ENCODE measurements around the gene INAVA. TPM values are rescaled to one million over a fixed set of nuclear protein-coding genes. Genes with fewer than 3 reads are reported as not detected.
"Not testable (repeated sequence)": the region's sequence is repeated elsewhere in the genome, so short reads cannot be mapped to it uniquely, and the experiment has no call there.

INAVA gene
- total RNA-seq, 1 experiment from 2014 or later, result 4.9 TPM

DNA sequence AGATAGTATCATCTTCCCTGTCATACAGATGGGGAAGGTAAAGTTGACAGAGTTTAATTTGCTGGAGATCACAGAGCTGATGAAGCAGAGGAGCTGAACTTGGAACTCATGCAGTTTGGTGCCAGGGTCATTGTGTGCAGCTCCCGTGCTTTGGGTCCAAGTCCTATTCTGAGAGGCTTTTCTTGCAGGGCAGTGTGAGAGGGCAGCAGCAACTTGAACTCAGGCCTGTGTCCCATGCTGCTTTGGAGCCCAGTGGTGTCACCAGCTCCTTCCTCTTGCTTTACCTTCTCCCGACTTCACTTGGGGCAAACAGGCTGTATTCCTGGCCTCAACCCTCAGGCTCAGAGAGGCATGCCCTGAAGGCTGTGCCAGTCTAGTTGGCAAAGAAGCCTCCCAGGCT is 24.7 kb downstream of the INAVA start:
- DNase-seq (ENCODE audit: low read depth), result no peak

DNA sequence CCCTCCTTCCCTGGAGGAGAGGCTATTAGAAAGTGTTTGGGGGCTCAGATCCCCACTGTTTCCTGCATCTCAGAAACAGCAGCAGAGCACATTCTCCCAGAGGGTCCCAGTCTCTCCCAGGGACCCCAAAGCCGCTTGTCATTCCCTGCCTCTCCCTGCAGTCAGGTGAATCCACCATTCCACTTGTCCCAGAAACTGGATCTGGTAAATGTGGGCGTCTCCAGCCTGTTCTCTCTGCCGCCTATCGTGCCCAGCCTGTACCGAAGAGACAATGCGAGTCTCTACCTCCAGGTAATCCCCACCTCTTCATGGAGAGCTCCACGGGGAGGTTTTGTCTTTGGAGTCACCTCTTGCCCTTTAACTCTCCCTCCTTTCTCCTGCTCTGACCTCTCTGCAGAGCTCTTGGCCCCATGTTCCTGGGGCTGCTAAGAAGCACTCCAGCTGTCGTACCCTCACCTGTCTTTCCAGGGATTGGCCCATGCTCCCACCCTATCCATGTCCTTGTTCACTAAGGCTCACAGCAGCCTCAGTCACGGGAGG is 26.9 kb downstream of the INAVA start:
- DNase-seq (ENCODE audit: low read depth), result no peak

DNA sequence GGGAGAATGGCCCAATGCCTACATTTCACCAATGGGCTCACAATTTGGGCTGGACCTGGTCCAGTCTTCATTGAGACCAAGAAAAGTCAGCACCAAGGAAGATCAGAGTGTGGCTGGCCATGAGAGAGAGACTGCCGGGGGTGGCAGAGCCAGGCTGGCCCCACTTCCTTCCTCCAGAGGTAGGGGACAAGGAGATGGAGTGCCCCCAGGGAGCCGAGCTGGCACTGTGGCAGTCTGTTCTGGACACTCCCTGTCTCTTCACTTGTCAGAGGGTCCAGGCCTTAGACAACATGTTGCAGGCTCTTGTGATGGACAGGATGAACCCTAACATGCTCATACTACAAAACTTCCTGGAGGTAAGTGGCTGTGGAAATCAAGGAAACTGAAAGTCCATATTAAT is 27.7 kb downstream of the INAVA start:
- DNase-seq (ENCODE audit: low read depth), result no peak

- DNase-seq (ENCODE audit: low read depth), result peak; percentile 7
Observed at GRCh38 chr1:200923601-200924000, 28.9 kb downstream of the INAVA start.

DNA sequence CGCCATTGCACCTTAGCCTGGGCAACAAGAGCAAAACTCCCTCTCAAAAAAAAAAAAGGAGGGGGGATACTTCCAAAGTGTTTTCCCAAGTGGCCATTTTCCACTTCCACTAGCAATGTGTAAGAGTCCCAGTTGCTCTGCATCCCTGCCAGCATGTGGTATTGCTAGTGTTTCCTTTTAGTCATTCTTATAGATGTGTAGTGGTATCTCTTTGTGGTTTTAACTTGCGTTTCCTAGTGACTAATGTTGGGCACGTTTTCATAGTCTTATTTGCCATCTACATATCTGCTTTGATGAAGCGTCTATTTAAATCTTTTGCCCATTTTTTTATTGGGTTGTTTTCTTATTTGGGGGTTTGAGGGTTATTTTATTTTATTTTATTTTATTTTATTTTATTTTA is 31.1 kb downstream of the INAVA start:
- DNase-seq (ENCODE audit: low read depth), result peak; percentile 51

- DNase-seq (ENCODE audit: low read depth), result no peak
Observed at GRCh38 chr1:200929530-200930278, 35.0 kb downstream of the INAVA start.

DNA sequence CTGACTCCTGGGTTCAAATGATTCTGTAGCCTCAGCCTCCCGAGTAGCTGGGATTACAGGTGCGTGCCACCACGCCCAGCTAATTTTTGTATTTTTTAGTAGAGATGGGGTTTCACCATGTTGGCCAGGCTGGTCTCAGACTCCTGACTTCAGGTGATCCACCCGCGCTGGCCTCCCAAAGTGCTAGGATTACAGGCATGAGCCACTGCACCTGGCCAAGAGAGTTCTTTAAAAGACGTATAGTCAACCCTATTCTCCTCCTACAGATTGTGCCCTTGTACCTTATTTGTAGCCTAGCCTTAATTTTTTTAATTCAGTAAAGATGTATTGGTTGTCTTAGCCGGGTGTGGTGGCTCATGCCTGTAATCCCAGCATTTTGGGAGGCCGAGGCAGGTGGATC is 35.6 kb downstream of the INAVA start:
- not testable (repeated sequence) for DNase-seq (ENCODE audit: low read depth)

- DNase-seq (ENCODE audit: low read depth), result no peak
Observed at GRCh38 chr1:200931776-200932175, 37.1 kb downstream of the INAVA start.

- no peak for DNase-seq (ENCODE audit: low read depth)
Observed at GRCh38 chr1:200934676-200935245, 40.1 kb downstream of the INAVA start.

DNA sequence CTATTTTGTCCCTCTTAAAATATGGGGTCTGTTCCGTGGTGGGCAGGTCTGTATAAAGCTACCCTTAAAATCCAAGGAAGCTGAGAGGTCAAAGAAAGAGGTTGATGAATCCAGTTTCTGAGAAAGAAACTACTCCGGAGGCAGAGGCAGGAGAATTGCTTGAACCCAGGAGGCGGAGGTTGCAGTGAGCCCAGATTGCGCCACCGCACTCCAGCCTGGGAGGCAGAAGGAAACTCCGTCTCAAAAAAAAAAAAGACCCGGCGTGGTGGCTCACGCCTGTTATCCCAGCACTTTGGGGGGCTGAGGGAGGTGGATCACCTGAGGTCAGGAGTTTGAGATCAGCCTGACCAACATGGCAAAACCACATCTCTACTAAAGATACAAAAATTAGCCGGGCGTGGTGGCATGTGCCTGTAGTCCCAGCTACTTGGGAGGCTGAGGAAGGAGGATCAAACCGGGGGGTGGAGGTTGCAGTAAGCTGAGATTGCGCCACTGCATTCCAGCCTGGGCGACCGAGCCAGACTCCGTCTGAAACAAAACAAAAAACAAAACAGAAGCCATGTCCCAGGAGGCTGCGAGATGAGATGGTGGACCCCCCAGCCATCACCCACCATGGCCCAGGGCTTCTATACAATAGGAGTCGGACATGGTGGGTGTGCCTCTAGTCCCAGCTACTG is 40.7 kb downstream of the INAVA start:
- not testable (repeated sequence) for DNase-seq (ENCODE audit: low read depth)

GRCh38 chr1:200938955-200939354 is 44.3 kb downstream of the INAVA start:
- DNase-seq (ENCODE audit: low read depth), result no peak

- no peak for DNase-seq (ENCODE audit: low read depth)
Observed at GRCh38 chr1:200945111-200945510, 50.4 kb downstream of the INAVA start.

DNA sequence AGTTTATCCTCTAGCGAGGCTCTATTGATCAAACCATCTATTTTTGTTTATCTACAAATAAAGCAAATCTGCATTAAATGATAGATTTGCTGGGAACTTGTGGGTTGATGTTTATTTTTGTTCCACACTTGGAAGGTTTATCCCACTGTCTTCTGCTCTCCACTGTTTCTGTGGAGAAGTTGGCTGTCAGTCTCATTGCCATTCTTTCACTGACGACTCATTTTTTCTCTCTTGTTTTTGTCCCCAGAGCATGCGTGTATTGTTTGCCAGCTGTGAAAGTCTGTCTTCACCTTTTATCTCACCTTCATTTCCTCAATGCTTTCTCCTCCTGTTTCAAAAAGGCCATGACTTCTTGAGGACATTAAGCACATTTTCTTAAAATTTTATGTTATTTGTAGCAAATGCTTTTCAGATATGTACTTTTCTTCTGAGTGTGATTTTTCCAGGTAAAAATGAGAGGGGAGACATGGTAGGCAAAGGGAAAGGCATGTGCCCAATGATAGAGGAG is 52.4 kb downstream of the INAVA start:
- DNase-seq (ENCODE audit: low read depth), result no peak

DNA sequence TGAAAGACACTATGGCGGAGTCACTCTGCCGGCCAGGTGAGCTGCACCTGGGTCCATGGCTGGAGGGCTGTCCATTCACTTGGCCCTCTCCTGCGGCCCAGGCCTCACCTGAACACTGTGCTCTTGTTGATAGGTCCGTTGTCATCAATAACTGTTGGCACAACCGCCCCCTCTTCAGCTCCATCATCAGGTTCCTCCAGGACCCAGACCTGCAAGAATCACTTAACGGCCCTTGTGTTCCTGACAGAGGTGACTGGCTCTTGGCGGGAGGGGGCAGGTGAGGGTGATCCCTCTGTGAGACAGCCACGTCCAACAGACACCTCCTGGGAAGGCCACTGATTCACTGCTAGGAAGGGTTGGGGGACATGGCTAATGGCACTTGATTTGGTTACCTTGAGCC is 54.9 kb downstream of the INAVA start:
- no peak for DNase-seq (ENCODE audit: low read depth)

- peak; percentile 24 for DNase-seq (ENCODE audit: low read depth)
Observed at GRCh38 chr1:200951016-200951415, 56.3 kb downstream of the INAVA start.

GRCh38 chr1:200954434-200954833 is 59.7 kb downstream of the INAVA start:
- DNase-seq (ENCODE audit: low read depth), result no peak

- DNase-seq (ENCODE audit: low read depth), result no peak
Observed at GRCh38 chr1:200958597-200958996, 63.9 kb downstream of the INAVA start.

- no peak for DNase-seq (ENCODE audit: low read depth)
Observed at GRCh38 chr1:200959411-200959921, 64.8 kb downstream of the INAVA start.

- no peak for DNase-seq (ENCODE audit: low read depth)
Observed at GRCh38 chr1:200960236-200960947, 65.7 kb downstream of the INAVA start.

DNA sequence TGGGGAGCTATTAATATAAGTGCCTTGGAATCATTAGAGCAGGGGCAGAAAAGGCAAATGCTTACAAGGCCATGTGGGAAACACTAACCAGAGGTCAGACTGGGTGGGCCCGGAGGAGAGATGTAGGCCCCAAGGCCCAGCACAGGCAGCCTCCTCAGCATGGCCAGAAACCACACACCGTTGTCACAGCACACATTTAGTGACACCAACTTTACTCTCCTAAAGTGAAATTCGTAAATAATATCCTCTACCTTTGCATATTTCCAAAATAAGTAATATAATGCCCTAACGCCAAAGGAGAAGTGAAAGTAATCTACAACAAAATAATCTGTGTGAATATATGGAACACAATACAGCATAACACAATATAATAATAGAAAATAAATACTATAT is 66.2 kb downstream of the INAVA start:
- no peak for DNase-seq (ENCODE audit: low read depth)

DNA sequence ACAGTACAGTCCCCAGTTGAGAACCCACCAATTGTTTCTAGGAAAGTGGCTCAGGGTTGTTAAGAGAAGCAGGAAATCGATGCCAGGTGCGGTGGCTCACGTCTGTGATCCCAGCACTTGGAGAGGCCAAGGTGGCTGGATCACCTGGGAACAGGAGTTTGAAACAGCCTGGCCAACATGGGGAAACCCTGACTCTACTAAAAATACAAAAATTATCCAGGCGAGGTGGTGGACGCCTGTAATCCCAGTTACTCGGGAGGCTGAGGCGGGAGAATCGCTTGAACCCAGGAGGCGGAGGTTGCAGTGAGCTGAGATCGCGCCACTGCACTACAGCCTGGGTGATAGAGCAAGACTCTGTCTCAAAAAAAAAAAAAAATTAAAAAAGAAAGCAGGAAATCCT is 67.5 kb downstream of the INAVA start:
- not testable (repeated sequence) for DNase-seq (ENCODE audit: low read depth)

GRCh38 chr1:200962631-200963030 is 67.9 kb downstream of the INAVA start:
- DNase-seq (ENCODE audit: low read depth), result no peak

Measured in M059J (cell line).